GM23338 (cell line): ENCODE measurements around the gene BEGAIN.

Source experiments
- CREB1 ChIP-seq: fragments of 250-450 bp; sonication (Bioruptor Pico); IDR thresholded peaks from 2 replicates; pipeline ENCODE4 v1.5.0; 2020; ENCODE audit warnings: low read depth, mild to moderate bottlenecking, moderate library complexity
- CTCF ChIP-seq, 2 experiments: fragments of 200-600 bp in 1 of 2; sonication (generic) in 1 of 2; conservative IDR thresholded peaks; 2 replicates each; pipeline versions ENCODE4 v1.5.1 to v1.6.1; 2016 to 2017; ENCODE audit warnings: antibody characterized with exemption in 2 of 2, low read depth in 2 of 2, mild to moderate bottlenecking in 2 of 2, moderate library complexity in 1 of 2
- ETS1 ChIP-seq: IDR thresholded peaks from 2 replicates; pipeline ENCODE4 v1.6.1; 2016; ENCODE audit warnings: antibody characterized with exemption
- EZH2 ChIP-seq: fragments of 200-600 bp; sonication (generic); IDR thresholded peaks from one replicate; pipeline ENCODE4 v1.8.0; 2017; ENCODE audit warnings: antibody characterized with exemption, mild to moderate bottlenecking, low read depth; ENCODE audit not compliant: unreplicated experiment
- EZH2phosphoT487 ChIP-seq: fragments of 200-600 bp; sonication (generic); IDR thresholded peaks from one replicate; pipeline ENCODE4 v1.8.1; 2018; ENCODE audit warnings: antibody characterized with exemption; ENCODE audit not compliant: unreplicated experiment
- JUNB ChIP-seq: IDR thresholded peaks from one replicate; pipeline ENCODE4 v1.6.1; 2016; ENCODE audit warnings: antibody characterized with exemption; ENCODE audit not compliant: unreplicated experiment
- NANOG ChIP-seq: IDR thresholded peaks from 2 replicates; pipeline ENCODE4 v1.6.1; 2016; ENCODE audit warnings: antibody characterized with exemption, borderline replicate concordance
- POLR2AphosphoS5 ChIP-seq: IDR thresholded peaks from 2 replicates; pipeline ENCODE4 v1.6.1; 2016; ENCODE audit warnings: antibody characterized with exemption, low read depth
- STAT1 ChIP-seq: IDR thresholded peaks from one replicate; pipeline ENCODE4 v1.6.1; 2016; ENCODE audit warnings: antibody characterized with exemption; ENCODE audit not compliant: unreplicated experiment
- ZNF114 ChIP-seq: fragments of 250-450 bp; sonication (Bioruptor Pico); IDR thresholded peaks from 2 replicates; pipeline ENCODE4 v1.5.0; 2020; ENCODE audit warnings: mild to moderate bottlenecking, moderate library complexity
- ZNF331 ChIP-seq: fragments of 250-450 bp; sonication (Bioruptor Pico); IDR thresholded peaks from 2 replicates; pipeline ENCODE4 v1.5.0; 2020; ENCODE audit warnings: low read depth, mild to moderate bottlenecking, moderate library complexity
- ZNF462 ChIP-seq: fragments of 250-450 bp; sonication (Bioruptor Pico); IDR thresholded peaks from 2 replicates; pipeline ENCODE4 v1.5.0; 2020; ENCODE audit warnings: mild to moderate bottlenecking, moderate library complexity
- TF ChIP-seq, protein P1 (sequence below): IDR thresholded peaks from one replicate; pipeline ENCODE4 v1.6.1; 2018; ENCODE audit warnings: antibody characterized with exemption; ENCODE audit not compliant: unreplicated experiment

GRCh38 chr14:100623557-100623956 is 36.3 kb upstream of the BEGAIN start:
- TF ChIP-seq CTCF (conservative IDR thresholded peaks at IDR 0.05; ENCODE audit: low read depth in 2 of 2) (no peak), JUNB (no peak), CREB1 (CRISPR knock-in tag) (no peak), NANOG (no peak), EZH2 (no peak), EZH2phosphoT487 (no peak), POLR2AphosphoS5 (no peak), ZNF114 (CRISPR knock-in tag) (no peak), STAT1 (no peak), ETS1 (no peak), ZNF331 (no peak), ZNF462 (CRISPR knock-in tag) (no peak)
- TF ChIP-seq, protein P1, sequence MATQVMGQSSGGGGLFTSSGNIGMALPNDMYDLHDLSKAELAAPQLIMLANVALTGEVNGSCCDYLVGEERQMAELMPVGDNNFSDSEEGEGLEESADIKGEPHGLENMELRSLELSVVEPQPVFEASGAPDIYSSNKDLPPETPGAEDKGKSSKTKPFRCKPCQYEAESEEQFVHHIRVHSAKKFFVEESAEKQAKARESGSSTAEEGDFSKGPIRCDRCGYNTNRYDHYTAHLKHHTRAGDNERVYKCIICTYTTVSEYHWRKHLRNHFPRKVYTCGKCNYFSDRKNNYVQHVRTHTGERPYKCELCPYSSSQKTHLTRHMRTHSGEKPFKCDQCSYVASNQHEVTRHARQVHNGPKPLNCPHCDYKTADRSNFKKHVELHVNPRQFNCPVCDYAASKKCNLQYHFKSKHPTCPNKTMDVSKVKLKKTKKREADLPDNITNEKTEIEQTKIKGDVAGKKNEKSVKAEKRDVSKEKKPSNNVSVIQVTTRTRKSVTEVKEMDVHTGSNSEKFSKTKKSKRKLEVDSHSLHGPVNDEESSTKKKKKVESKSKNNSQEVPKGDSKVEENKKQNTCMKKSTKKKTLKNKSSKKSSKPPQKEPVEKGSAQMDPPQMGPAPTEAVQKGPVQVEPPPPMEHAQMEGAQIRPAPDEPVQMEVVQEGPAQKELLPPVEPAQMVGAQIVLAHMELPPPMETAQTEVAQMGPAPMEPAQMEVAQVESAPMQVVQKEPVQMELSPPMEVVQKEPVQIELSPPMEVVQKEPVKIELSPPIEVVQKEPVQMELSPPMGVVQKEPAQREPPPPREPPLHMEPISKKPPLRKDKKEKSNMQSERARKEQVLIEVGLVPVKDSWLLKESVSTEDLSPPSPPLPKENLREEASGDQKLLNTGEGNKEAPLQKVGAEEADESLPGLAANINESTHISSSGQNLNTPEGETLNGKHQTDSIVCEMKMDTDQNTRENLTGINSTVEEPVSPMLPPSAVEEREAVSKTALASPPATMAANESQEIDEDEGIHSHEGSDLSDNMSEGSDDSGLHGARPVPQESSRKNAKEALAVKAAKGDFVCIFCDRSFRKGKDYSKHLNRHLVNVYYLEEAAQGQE, result no peak
